ENCODE data around the gene C17orf114.

Gene C17orf114

DNA sequence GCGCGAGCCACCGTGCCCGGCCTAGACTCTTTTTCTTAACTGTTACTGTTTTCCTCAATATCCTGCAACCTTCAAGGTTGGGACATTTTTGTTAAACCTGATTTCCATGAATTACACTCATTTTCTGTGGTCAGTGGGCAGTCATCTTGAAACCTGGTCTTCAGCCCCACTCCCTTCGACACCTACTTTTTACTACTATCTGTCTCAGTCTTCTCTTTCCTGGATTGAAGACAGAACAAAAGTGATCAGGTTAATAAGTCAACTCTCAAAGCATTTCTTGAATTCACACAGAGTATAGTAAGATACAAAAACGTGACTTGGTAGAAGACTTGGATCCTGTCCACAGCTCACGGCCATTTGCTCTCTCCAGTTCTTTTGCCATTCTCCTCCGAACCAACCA, 37.1 kb upstream of the C17orf114 start:
- Histone ChIP-seq H3K9me3 (ENCODE audit: low read length) (no peaks in the 10 kb centered on the region), H3K4me2 (ENCODE audit: low read length) (no peak overlapping the region), H3K79me2 (replicated peaks; ENCODE audit: insufficient read depth, low read length) (peaks cover 49% of the 10 kb centered on the region), H3K9me2 (ENCODE audit: insufficient read depth, low read length) (no peaks in the 10 kb centered on the region), H3K27me3 (ENCODE audit: insufficient read depth, low read depth, low read length) (no peaks in the 10 kb centered on the region), H3K36me3 (ENCODE audit: insufficient read depth, low read length) (no peaks in the 10 kb centered on the region), H3K9ac (ENCODE audit: low read length) (no peak overlapping the region), H3K27ac (ENCODE audit: low read length) (no peak overlapping the region), H3K4me3 (ENCODE audit: low read length) (no peak overlapping the region), H4K20me1 (ENCODE audit: insufficient read depth) (no peaks in the 10 kb centered on the region), H3F3A (ENCODE audit: insufficient read depth, low read length, poor library complexity, severe bottlenecking) (no peaks in the 10 kb centered on the region), H2AFZ (ENCODE audit: low read depth, low read length) (no peak overlapping the region)
- no peak for TF ChIP-seq RAD21 (conservative IDR thresholded peaks at IDR 0.05)
- no peak for TF ChIP-seq POLR2AphosphoS5 (IDR thresholded peaks at IDR 0.05)
- no peak for TF ChIP-seq EZH2 (IDR thresholded peaks at IDR 0.05; ENCODE audit: borderline replicate concordance, insufficient read depth, low read length, poor library complexity, severe bottlenecking)
- no peak for TF ChIP-seq EP300 (conservative IDR thresholded peaks at IDR 0.05; ENCODE audit: poor library complexity, severe bottlenecking)
- no peak for TF ChIP-seq MXI1 (conservative IDR thresholded peaks at IDR 0.05; ENCODE audit: poor library complexity, severe bottlenecking)
- no peak for TF ChIP-seq TAF1 (IDR thresholded peaks at IDR 0.05; ENCODE audit: low read depth)
- TF ChIP-seq SMC3 (conservative IDR thresholded peaks at IDR 0.05; ENCODE audit: poor library complexity), result no peak
- TF ChIP-seq, protein P1, sequence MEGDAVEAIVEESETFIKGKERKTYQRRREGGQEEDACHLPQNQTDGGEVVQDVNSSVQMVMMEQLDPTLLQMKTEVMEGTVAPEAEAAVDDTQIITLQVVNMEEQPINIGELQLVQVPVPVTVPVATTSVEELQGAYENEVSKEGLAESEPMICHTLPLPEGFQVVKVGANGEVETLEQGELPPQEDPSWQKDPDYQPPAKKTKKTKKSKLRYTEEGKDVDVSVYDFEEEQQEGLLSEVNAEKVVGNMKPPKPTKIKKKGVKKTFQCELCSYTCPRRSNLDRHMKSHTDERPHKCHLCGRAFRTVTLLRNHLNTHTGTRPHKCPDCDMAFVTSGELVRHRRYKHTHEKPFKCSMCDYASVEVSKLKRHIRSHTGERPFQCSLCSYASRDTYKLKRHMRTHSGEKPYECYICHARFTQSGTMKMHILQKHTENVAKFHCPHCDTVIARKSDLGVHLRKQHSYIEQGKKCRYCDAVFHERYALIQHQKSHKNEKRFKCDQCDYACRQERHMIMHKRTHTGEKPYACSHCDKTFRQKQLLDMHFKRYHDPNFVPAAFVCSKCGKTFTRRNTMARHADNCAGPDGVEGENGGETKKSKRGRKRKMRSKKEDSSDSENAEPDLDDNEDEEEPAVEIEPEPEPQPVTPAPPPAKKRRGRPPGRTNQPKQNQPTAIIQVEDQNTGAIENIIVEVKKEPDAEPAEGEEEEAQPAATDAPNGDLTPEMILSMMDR (IDR thresholded peaks at IDR 0.05; ENCODE audit: poor library complexity, severe bottlenecking), result no peak
- TF ChIP-seq, protein P2, sequence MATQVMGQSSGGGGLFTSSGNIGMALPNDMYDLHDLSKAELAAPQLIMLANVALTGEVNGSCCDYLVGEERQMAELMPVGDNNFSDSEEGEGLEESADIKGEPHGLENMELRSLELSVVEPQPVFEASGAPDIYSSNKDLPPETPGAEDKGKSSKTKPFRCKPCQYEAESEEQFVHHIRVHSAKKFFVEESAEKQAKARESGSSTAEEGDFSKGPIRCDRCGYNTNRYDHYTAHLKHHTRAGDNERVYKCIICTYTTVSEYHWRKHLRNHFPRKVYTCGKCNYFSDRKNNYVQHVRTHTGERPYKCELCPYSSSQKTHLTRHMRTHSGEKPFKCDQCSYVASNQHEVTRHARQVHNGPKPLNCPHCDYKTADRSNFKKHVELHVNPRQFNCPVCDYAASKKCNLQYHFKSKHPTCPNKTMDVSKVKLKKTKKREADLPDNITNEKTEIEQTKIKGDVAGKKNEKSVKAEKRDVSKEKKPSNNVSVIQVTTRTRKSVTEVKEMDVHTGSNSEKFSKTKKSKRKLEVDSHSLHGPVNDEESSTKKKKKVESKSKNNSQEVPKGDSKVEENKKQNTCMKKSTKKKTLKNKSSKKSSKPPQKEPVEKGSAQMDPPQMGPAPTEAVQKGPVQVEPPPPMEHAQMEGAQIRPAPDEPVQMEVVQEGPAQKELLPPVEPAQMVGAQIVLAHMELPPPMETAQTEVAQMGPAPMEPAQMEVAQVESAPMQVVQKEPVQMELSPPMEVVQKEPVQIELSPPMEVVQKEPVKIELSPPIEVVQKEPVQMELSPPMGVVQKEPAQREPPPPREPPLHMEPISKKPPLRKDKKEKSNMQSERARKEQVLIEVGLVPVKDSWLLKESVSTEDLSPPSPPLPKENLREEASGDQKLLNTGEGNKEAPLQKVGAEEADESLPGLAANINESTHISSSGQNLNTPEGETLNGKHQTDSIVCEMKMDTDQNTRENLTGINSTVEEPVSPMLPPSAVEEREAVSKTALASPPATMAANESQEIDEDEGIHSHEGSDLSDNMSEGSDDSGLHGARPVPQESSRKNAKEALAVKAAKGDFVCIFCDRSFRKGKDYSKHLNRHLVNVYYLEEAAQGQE (IDR thresholded peaks at IDR 0.05; ENCODE audit: borderline replicate concordance), result no peak

DNA sequence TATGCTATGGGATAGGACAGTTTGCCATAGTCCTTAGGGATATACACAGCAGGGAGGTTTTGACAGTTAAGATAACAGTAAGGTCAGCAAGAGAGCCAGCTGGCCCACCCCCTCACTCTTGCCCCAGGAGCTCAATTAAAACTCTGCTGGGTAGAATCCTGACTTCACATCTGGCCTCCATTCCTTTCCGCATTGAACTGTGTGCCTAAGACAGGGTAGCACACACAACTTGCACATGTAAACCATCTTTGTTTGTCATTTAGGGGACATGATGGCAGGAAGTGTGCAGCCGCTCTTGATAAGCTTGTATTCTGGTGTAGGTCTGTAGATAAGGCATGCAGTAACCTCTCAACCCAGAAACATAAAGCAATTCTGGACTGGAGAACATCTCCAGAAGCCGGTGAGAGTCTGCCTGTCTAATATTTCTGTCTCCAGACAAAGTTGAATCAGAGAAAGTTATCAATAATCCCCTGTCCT, 36.2 kb upstream of the C17orf114 start:
- Histone ChIP-seq H3K9me2 (ENCODE audit: insufficient read depth, low read length) (no peaks in the 10 kb centered on the region), H3K9ac (ENCODE audit: low read length) (no peak overlapping the region), H3K4me2 (ENCODE audit: low read length) (no peak overlapping the region), H3K27me3 (ENCODE audit: insufficient read depth, low read depth, low read length) (no peaks in the 10 kb centered on the region), H4K20me1 (ENCODE audit: insufficient read depth) (no peaks in the 10 kb centered on the region), H2AFZ (ENCODE audit: low read depth, low read length) (no peak overlapping the region), H3K27ac (ENCODE audit: low read length) (no peak overlapping the region), H3K36me3 (ENCODE audit: insufficient read depth, low read length) (no peaks in the 10 kb centered on the region), H3F3A (ENCODE audit: insufficient read depth, low read length, poor library complexity, severe bottlenecking) (no peaks in the 10 kb centered on the region), H3K79me2 (replicated peaks; ENCODE audit: insufficient read depth, low read length) (peaks cover 58% of the 10 kb centered on the region), H3K9me3 (ENCODE audit: low read length) (no peaks in the 10 kb centered on the region), H3K4me3 (ENCODE audit: low read length) (no peak overlapping the region)
- TF ChIP-seq SMC3 (conservative IDR thresholded peaks at IDR 0.05; ENCODE audit: poor library complexity), result no peak
- no peak for TF ChIP-seq EP300 (conservative IDR thresholded peaks at IDR 0.05; ENCODE audit: poor library complexity, severe bottlenecking)
- TF ChIP-seq EZH2 (IDR thresholded peaks at IDR 0.05; ENCODE audit: borderline replicate concordance, insufficient read depth, low read length, poor library complexity, severe bottlenecking), result no peak
- no peak for TF ChIP-seq POLR2AphosphoS5 (IDR thresholded peaks at IDR 0.05)
- TF ChIP-seq MXI1 (conservative IDR thresholded peaks at IDR 0.05; ENCODE audit: poor library complexity, severe bottlenecking), result no peak
- TF ChIP-seq, protein P2 (IDR thresholded peaks at IDR 0.05; ENCODE audit: borderline replicate concordance), result no peak
- TF ChIP-seq TAF1 (IDR thresholded peaks at IDR 0.05; ENCODE audit: low read depth), result no peak
- TF ChIP-seq RAD21 (conservative IDR thresholded peaks at IDR 0.05), result no peak
- TF ChIP-seq, protein P1 (IDR thresholded peaks at IDR 0.05; ENCODE audit: poor library complexity, severe bottlenecking), result no peak

Data from neural cell (in vitro differentiated cells).